Stimulated activated CD4-positive, alpha-beta T cell treated with anti-CD3 and anti-CD28 coated beads, Interleukin-12 subunit alpha, Interleukin-12 subunit beta, amount 100 ng/mL, for 48 hours (primary cell): Measurements from ENCODE around the gene EVPL.
"Not testable (repeated sequence)": the region's sequence is repeated elsewhere in the genome, so short reads cannot be mapped to it uniquely, and the experiment has no call there.

Experiments
- DNase-seq, 3 donors: peaks; one replicate each; pipeline ENCODE4 v3.0.0-alpha.2; 2020; ENCODE audit warnings: low read depth in 2 of 3, low spot score in 1 of 3

The EVPL gene

DNA sequence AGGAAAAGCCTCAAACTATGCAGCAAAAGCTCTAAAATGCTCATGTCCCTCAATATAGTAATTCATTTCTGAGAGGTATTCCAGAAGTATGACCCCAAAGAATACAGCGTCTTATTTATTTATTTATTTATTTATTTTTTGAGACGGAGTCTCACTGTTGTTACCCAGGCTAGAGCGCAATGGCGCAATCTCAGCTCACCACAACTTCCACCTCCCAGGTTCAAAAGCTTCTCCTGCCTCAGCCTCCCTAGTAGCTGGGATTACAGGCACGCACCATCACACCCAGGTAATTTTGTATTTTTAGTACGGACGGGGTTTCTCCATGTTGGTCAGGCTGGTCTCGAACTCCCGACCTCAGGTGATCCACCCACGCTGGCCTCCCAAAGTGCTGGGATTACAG lies 58.1 kb downstream of the EVPL start:
- DNase-seq, result not testable (repeated sequence)

DNA sequence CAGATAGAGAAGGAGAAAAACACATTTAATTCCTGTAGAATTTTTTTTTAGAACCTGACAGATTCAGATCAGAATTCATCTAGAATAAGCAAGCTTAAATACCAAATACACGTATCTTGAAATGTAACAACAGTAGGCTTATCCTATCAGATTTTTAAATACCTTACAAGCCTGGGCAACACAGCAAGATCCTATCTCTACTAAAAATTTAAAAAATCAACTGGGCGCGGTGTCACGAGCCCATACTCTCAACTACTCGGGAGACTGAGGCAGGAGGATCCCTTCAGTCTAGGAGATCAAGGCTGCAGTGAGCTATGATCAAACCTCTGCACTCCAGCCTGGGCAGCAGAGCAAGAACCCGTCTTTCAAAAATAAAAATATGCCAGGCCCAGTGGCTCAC lies 61.6 kb downstream of the EVPL start:
- no peak for DNase-seq

DNA sequence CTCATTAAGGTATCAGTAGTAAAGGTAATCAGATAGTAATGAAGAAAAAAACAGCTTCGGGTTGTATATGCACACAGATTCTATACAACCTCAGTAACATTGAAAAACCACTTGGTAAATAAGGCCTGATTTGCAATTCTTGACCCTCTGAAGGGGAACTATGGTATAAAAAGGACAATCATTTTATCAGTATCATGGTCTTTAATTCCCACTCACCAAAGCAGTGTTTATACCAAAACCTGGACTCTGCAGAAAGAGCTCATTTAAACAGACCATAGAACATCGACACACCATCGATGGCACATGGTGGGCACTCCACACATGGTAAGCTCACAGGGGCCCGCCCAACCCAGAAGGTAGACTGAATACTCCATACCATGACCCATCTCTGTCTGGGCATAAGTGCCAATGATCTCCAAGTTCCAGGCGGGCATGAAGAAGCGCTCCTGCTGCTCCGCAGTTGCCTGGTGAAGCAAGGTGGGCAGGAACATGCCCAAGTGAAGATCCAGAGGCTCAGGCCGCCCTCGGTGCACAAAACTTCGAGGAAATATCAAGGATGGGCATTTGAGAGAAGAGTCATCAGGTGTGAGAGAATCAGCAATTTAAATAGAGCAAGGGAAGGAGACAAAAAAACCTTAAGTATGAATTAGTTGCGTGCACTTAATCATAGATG lies 67.1 kb downstream of the EVPL start:
- no peak for DNase-seq

DNA sequence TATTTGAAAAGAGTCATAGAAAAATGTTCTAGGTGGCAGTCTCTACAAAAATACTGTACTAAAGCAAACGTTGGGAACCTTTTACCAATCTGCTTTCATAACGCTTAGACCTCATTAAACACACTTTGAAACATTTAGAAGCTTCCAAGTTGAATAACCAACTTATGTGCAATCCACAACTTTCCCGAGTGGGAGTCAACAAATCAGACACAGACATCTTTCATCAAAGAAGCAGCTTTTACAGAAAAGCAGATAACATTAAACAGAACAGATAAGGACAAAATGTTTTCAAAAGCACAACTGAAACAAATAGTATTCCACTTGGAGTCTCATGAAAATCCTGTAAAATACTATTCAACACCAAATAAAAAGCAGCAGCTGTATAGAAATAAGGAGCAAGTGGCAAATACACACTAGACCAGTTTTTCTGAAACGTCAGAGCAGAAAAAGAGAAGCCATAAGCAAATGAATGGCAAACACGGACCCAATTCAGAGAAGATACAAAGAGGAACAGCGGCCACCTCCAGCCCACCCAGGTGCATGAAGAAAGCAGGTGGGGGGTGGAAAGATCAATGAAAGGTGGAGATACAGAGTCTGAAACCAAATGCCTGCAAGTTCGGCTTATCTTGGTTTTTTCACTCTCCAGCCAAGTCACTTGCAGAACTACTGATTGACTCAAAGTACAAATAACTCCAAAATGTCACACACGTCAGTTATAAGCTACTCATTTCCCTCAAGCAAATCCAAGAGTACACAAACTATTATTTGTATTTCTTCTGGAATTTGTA lies 67.9 kb downstream of the EVPL start:
- DNase-seq, result no peak
